GM12878 (cell line): ENCODE data around the gene ZBTB9. TPM values are rescaled to one million over a fixed set of nuclear protein-coding genes. Genes with fewer than 3 reads are reported as not detected.
A peak's percentile ranks its signal among the peaks of the same experiment; 100 is the strongest.

Source experiments
- BCL11A ChIP-seq: IDR thresholded peaks from 2 replicates; pipeline ENCODE4 v1.6.1; 2011; ENCODE audit warnings: low read depth, low read length
- CHD2 ChIP-seq: IDR thresholded peaks from 2 replicates; pipeline ENCODE4 v1.6.1; 2011; ENCODE audit warnings: low read depth, low read length, improper control_type of control experiment, borderline replicate concordance
- CREB1 ChIP-seq: IDR thresholded peaks from 2 replicates; pipeline ENCODE4 v1.6.1; 2012; ENCODE audit warnings: low read depth, mild to moderate bottlenecking, inconsistent platforms
- EGR1 ChIP-seq, 2 experiments: IDR thresholded peaks; 1 replicate in 1 of 2; 2 replicates in 1 of 2; pipeline ENCODE4 v1.6.1; 2011 to 2012; ENCODE audit warnings: low read depth in 2 of 2, low read length in 2 of 2, borderline replicate concordance in 1 of 2, mild to moderate bottlenecking in 1 of 2, moderate library complexity in 1 of 2
- EP300 ChIP-seq, 2 experiments: fragments of 150-350 bp in 1 of 2; IDR thresholded peaks; 2 replicates each; pipeline ENCODE4 v1.6.1; 2011 to 2012; ENCODE audit warnings: low read depth in 2 of 2, low read length in 2 of 2, borderline replicate concordance in 1 of 2, improper control_type of control experiment in 1 of 2, inconsistent platforms in 1 of 2; ENCODE audit not compliant: control insufficient read depth in 1 of 2
- ETV6 ChIP-seq, 2 experiments: fragments of 450-650 bp in 1 of 2; IDR thresholded peaks in 1 of 2; conservative IDR thresholded peaks in 1 of 2; 2 replicates each; pipeline ENCODE4 v1.6.1; 2014; ENCODE audit warnings: antibody characterized with exemption in 1 of 2, borderline replicate concordance in 1 of 2, low read depth in 1 of 2, mild to moderate bottlenecking in 1 of 2, moderate library complexity in 1 of 2
- EZH2 ChIP-seq: IDR thresholded peaks from 2 replicates; pipeline ENCODE4 v1.6.1; 2012; ENCODE audit warnings: low read depth, mild to moderate bottlenecking, control low read depth, inconsistent platforms, low read length, borderline replicate concordance; ENCODE audit not compliant: control insufficient read depth
- LARP7 ChIP-seq: fragments of 450-650 bp; IDR thresholded peaks from 2 replicates; pipeline ENCODE4 v1.6.1; 2017; ENCODE audit warnings: mild to moderate bottlenecking
- PAX5 ChIP-seq: IDR thresholded peaks from 2 replicates; pipeline ENCODE4 v1.6.1; 2011; ENCODE audit warnings: low read depth, low read length, borderline replicate concordance
- RBBP5 ChIP-seq: fragments of 200-600 bp; sonication (generic); conservative IDR thresholded peaks from 2 replicates; pipeline ENCODE4 v1.6.1; 2016
- RFX5 ChIP-seq: IDR thresholded peaks from 2 replicates; pipeline ENCODE4 v1.6.1; 2011; ENCODE audit warnings: low read depth, low read length, improper control_type of control experiment
- SREBF2 ChIP-seq: IDR thresholded peaks from 2 replicates; pipeline ENCODE4 v1.6.1; 2012; ENCODE audit warnings: mild to moderate bottlenecking, low read length
- ZBTB40 ChIP-seq: fragments of 450-650 bp; IDR thresholded peaks from 2 replicates; pipeline ENCODE4 v1.6.1; 2016; ENCODE audit warnings: mild to moderate bottlenecking, moderate library complexity, borderline replicate concordance
- polyA plus RNA-seq, 11 experiments: library from polyadenylated mRNA; depleted of rRNA in 4 of 11; unstranded in 6 of 11; stranded (reverse) in 5 of 11; fragments of >200 nt; fragmentation: Nextera tagmentation in 4 of 11; fragmentation: Illumina TruSeq in 1 of 11; extraction: Ambion mirVana in 4 of 11; extraction: Trizol in 1 of 11; gene quantifications; 1 replicate in 1 of 11; 2 replicates in 10 of 11; pipeline versions ENCODE4 v1.2.1 to v1.2.3, GENCODE V29; 2011 to 2016; ENCODE audit warnings: inconsistent platforms in 2 of 11, missing spikeins in 2 of 11, low read depth in 1 of 11
- total RNA-seq, 4 experiments: library from RNA; depleted of rRNA in 3 of 4; stranded (reverse); fragments of >200 nt in 3 of 4; fragmentation: Illumina TruSeq in 1 of 4; extraction: Trizol in 1 of 4; gene quantifications; 2 replicates each; pipeline versions ENCODE4 v1.2.1 to v1.2.3, GENCODE V29; 2013 to 2021
- TF ChIP-seq, protein P1 (sequence below): IDR thresholded peaks from 2 replicates; pipeline ENCODE4 v1.6.1; 2011; ENCODE audit warnings: borderline replicate concordance, low read depth, mild to moderate bottlenecking, moderate library complexity, low read length; ENCODE audit not compliant: insufficient read depth, poor library complexity, severe bottlenecking
- TF ChIP-seq, protein P2 (sequence below): IDR thresholded peaks from 2 replicates; pipeline ENCODE4 v1.6.1; 2012; ENCODE audit warnings: mild to moderate bottlenecking, low read depth, low read length
- TF ChIP-seq, protein P3 (sequence below): fragments of 450-650 bp; IDR thresholded peaks from 2 replicates; pipeline ENCODE4 v1.6.1; 2017; ENCODE audit warnings: low read depth, mild to moderate bottlenecking, moderate library complexity

ZBTB9 gene
- total and polyA plus RNA-seq, 10 of the 15 experiments (the other 5 are each of a cell fraction or from before 2014, with no cell fraction given) = 1.5 to 12.7 (median 6.9) TPM

DNA sequence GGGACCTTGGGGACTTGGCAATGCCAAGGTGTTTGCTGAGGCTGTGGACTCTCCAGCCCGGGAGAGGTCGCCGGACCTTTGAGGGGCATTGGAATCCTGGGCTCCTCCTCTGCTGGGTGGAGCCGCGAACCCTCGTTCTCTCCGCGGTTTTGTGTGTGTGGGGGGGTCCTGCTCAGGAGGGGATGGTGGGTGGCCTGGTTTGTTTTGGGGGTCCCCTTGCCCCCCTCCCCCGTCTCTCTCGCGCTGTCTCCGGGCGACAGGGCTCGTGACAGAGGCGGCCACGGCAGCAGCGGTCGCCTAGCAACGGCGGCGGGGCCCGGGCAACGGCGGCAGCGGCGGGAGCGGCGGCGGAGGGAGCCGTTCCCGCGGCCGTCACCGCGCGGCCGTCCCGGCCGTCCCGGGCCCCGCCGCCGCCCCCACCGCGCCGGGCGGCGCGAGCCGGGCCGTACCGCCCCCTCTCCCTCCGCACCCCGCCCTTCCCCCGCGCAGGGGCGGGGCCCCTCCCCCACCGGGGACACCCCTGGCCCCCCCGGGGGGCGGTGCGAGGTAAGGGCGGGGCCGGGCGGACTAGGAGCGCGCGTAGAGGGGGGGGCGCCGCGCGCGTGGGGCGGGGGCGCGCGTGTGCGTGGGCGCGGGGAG lies 26.7 kb upstream of the ZBTB9 start (continued):
- TF ChIP-seq ETV6 (conservative IDR thresholded peaks at IDR 0.05 in 1 of 2, IDR thresholded peaks at IDR 0.05 in 1 of 2; ENCODE audit: borderline replicate concordance in 1 of 2, low read depth in 1 of 2) (no peak), PAX5 (no peak), LARP7 (0 out of 2 replicates have a peak, but pooled peaks have one; percentile 43), ZBTB40 (peak; percentile 4; the same call in 1 of the 2 replicates), CHD2 (0 out of 2 replicates have a peak, but pooled peaks have one; percentile 34), SREBF2 (no peak), CREB1 (0 out of 2 replicates have a peak, but pooled peaks have one; percentile 2), EGR1 (IDR thresholded peaks at IDR 0.05; ENCODE audit: borderline replicate concordance in 1 of 2, low read depth in 2 of 2, low read length in 2 of 2) (peak in 1 of 2 experiments; percentile 70; a peak in 2 of 3 replicates), RBBP5 (no peak), BCL11A (no peak), EZH2 (no peak), RFX5 (no peak), EP300 (IDR thresholded peaks at IDR 0.05; ENCODE audit: borderline replicate concordance in 1 of 2, control insufficient read depth in 1 of 2, low read depth in 2 of 2, low read length in 2 of 2) (no peak)
- TF ChIP-seq, protein P1, sequence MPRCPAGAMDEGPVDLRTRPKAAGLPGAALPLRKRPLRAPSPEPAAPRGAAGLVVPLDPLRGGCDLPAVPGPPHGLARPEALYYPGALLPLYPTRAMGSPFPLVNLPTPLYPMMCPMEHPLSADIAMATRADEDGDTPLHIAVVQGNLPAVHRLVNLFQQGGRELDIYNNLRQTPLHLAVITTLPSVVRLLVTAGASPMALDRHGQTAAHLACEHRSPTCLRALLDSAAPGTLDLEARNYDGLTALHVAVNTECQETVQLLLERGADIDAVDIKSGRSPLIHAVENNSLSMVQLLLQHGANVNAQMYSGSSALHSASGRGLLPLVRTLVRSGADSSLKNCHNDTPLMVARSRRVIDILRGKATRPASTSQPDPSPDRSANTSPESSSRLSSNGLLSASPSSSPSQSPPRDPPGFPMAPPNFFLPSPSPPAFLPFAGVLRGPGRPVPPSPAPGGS = no peak
- TF ChIP-seq, protein P2, sequence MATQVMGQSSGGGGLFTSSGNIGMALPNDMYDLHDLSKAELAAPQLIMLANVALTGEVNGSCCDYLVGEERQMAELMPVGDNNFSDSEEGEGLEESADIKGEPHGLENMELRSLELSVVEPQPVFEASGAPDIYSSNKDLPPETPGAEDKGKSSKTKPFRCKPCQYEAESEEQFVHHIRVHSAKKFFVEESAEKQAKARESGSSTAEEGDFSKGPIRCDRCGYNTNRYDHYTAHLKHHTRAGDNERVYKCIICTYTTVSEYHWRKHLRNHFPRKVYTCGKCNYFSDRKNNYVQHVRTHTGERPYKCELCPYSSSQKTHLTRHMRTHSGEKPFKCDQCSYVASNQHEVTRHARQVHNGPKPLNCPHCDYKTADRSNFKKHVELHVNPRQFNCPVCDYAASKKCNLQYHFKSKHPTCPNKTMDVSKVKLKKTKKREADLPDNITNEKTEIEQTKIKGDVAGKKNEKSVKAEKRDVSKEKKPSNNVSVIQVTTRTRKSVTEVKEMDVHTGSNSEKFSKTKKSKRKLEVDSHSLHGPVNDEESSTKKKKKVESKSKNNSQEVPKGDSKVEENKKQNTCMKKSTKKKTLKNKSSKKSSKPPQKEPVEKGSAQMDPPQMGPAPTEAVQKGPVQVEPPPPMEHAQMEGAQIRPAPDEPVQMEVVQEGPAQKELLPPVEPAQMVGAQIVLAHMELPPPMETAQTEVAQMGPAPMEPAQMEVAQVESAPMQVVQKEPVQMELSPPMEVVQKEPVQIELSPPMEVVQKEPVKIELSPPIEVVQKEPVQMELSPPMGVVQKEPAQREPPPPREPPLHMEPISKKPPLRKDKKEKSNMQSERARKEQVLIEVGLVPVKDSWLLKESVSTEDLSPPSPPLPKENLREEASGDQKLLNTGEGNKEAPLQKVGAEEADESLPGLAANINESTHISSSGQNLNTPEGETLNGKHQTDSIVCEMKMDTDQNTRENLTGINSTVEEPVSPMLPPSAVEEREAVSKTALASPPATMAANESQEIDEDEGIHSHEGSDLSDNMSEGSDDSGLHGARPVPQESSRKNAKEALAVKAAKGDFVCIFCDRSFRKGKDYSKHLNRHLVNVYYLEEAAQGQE = no peak
- TF ChIP-seq, protein P3, sequence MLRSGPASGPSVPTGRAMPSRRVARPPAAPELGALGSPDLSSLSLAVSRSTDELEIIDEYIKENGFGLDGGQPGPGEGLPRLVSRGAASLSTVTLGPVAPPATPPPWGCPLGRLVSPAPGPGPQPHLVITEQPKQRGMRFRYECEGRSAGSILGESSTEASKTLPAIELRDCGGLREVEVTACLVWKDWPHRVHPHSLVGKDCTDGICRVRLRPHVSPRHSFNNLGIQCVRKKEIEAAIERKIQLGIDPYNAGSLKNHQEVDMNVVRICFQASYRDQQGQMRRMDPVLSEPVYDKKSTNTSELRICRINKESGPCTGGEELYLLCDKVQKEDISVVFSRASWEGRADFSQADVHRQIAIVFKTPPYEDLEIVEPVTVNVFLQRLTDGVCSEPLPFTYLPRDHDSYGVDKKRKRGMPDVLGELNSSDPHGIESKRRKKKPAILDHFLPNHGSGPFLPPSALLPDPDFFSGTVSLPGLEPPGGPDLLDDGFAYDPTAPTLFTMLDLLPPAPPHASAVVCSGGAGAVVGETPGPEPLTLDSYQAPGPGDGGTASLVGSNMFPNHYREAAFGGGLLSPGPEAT = no peak
